GM23338 (cell line): ENCODE measurements around the gene HSD17B11. TPM values are rescaled to one million over a fixed set of nuclear protein-coding genes. Genes with fewer than 3 reads are reported as not detected.

Source experiments
- ATAC-seq: fragments of 200-7000 bp; cut with Tn5 transposase; 3 replicates; pipeline ENCODE4 v1.9.1; 2020
- DNase-seq: peaks from one replicate; pipeline ENCODE4 v3.0.0-alpha.2; 2015; ENCODE audit warnings: low spot score
- H2AFZ ChIP-seq: fragments of 200-600 bp; sonication (generic); 2 replicates; pipeline ENCODE4 v1.8.0; 2016; ENCODE audit warnings: antibody characterized with exemption, mild to moderate bottlenecking, moderate library complexity
- H3F3A ChIP-seq: fragments of 200-600 bp; sonication (generic); replicated peaks from 2 replicates; pipeline ENCODE4 v1.8.0; 2017; ENCODE audit warnings: antibody characterized with exemption, mixed run types, low read depth
- H3K27ac ChIP-seq: fragments of 200-600 bp; sonication (generic); 2 replicates; pipeline ENCODE4 v1.6.1; 2016; ENCODE audit warnings: low read depth
- H3K27me3 ChIP-seq: fragments of 200-600 bp; sonication (generic); 2 replicates; pipeline ENCODE4 v1.8.0; 2016; ENCODE audit warnings: mild to moderate bottlenecking, mixed run types, moderate library complexity; ENCODE audit not compliant: insufficient read depth
- H3K36me3 ChIP-seq: fragments of 200-600 bp; sonication (generic); 2 replicates; pipeline ENCODE4 v1.8.0; 2016; ENCODE audit warnings: mild to moderate bottlenecking; ENCODE audit not compliant: insufficient read depth
- H3K4me1 ChIP-seq: fragments of 200-600 bp; sonication (generic); 2 replicates; pipeline ENCODE4 v1.8.0; 2016; ENCODE audit warnings: mild to moderate bottlenecking, moderate library complexity; ENCODE audit not compliant: insufficient read depth
- H3K4me2 ChIP-seq: fragments of 200-600 bp; sonication (generic); 2 replicates; pipeline ENCODE4 v1.7.1; 2017; ENCODE audit warnings: mixed run types
- H3K4me3 ChIP-seq: fragments of 200-600 bp; sonication (generic); 2 replicates; pipeline ENCODE4 v1.6.1; 2016; ENCODE audit warnings: mixed run types
- H3K79me2 ChIP-seq: fragments of 200-600 bp; sonication (generic); replicated peaks from 2 replicates; pipeline ENCODE4 v1.8.0; 2017; ENCODE audit warnings: mild to moderate bottlenecking; ENCODE audit not compliant: insufficient read depth
- H3K9me2 ChIP-seq: fragments of 200-600 bp; sonication (generic); 2 replicates; pipeline ENCODE4 v1.8.0; 2017; ENCODE audit not compliant: insufficient read depth
- H4K20me1 ChIP-seq: fragments of 200-600 bp; sonication (generic); replicated peaks from 2 replicates; pipeline ENCODE4 v1.8.0; 2017; ENCODE audit warnings: mild to moderate bottlenecking; ENCODE audit not compliant: insufficient read depth
- H3K27ac Mint-ChIP-seq: 2 replicates; pipeline ENCODE4 v1.8.0; 2020; ENCODE audit warnings: inconsistent platforms, mild to moderate bottlenecking, moderate library complexity, mixed read lengths
- H3K27me3 Mint-ChIP-seq: 3 replicates; pipeline ENCODE4 v1.8.0; 2022; ENCODE audit warnings: low read depth, mild to moderate bottlenecking, moderate library complexity, mixed read lengths, inconsistent platforms; ENCODE audit not compliant: insufficient read depth, poor library complexity
- H3K36me3 Mint-ChIP-seq: 3 replicates; pipeline ENCODE4 v1.8.0; 2021; ENCODE audit warnings: low read depth, mild to moderate bottlenecking, inconsistent platforms, moderate library complexity, mixed read lengths
- H3K4me1 Mint-ChIP-seq: 3 replicates; pipeline ENCODE4 v1.8.0; 2020; ENCODE audit warnings: mild to moderate bottlenecking, inconsistent platforms, mixed read lengths
- H3K4me3 Mint-ChIP-seq: 3 replicates; pipeline ENCODE4 v1.8.0; 2021; ENCODE audit warnings: moderate library complexity, mild to moderate bottlenecking, inconsistent platforms, mixed read lengths
- H3K9me3 Mint-ChIP-seq: 3 replicates; pipeline ENCODE4 v1.8.0; 2020; ENCODE audit warnings: moderate library complexity, mild to moderate bottlenecking, inconsistent platforms, mixed read lengths
- CTCF ChIP-seq, 2 experiments: fragments of 200-600 bp in 1 of 2; sonication (generic) in 1 of 2; conservative IDR thresholded peaks; 2 replicates each; pipeline versions ENCODE4 v1.5.1 to v1.6.1; 2016 to 2017; ENCODE audit warnings: antibody characterized with exemption in 2 of 2, low read depth in 2 of 2, mild to moderate bottlenecking in 2 of 2, moderate library complexity in 1 of 2
- ETS1 ChIP-seq: IDR thresholded peaks from 2 replicates; pipeline ENCODE4 v1.6.1; 2016; ENCODE audit warnings: antibody characterized with exemption
- EZH2phosphoT487 ChIP-seq: fragments of 200-600 bp; sonication (generic); IDR thresholded peaks from one replicate; pipeline ENCODE4 v1.8.1; 2018; ENCODE audit warnings: antibody characterized with exemption; ENCODE audit not compliant: unreplicated experiment
- NANOG ChIP-seq: IDR thresholded peaks from 2 replicates; pipeline ENCODE4 v1.6.1; 2016; ENCODE audit warnings: antibody characterized with exemption, borderline replicate concordance
- POLR2AphosphoS5 ChIP-seq: IDR thresholded peaks from 2 replicates; pipeline ENCODE4 v1.6.1; 2016; ENCODE audit warnings: antibody characterized with exemption, low read depth
- STAT1 ChIP-seq: IDR thresholded peaks from one replicate; pipeline ENCODE4 v1.6.1; 2016; ENCODE audit warnings: antibody characterized with exemption; ENCODE audit not compliant: unreplicated experiment
- ZNF114 ChIP-seq: fragments of 250-450 bp; sonication (Bioruptor Pico); IDR thresholded peaks from 2 replicates; pipeline ENCODE4 v1.5.0; 2020; ENCODE audit warnings: mild to moderate bottlenecking, moderate library complexity
- ZNF462 ChIP-seq: fragments of 250-450 bp; sonication (Bioruptor Pico); IDR thresholded peaks from 2 replicates; pipeline ENCODE4 v1.5.0; 2020; ENCODE audit warnings: mild to moderate bottlenecking, moderate library complexity
- polyA plus RNA-seq: library from polyadenylated mRNA; unstranded; fragments of >200 nt; fragmentation: Nextera tagmentation; extraction: Ambion mirVana; gene quantifications from 2 replicates; pipeline ENCODE4 v1.2.1, GENCODE V29; 2016
- total RNA-seq: library from RNA; depleted of rRNA; stranded (reverse); fragments of >200 nt; shearing (Covaris generic); gene quantifications from 2 replicates; pipeline ENCODE4 v1.2.3, GENCODE V29; 2014

The HSD17B11 gene
- total and polyA plus RNA-seq, 2 experiments from 2014 or later = 9.7 to 14.8 TPM

GRCh38 chr4:87356832-87357526, 34.0 kb downstream of the HSD17B11 start:
- H3K27ac ChIP-seq = no peak overlapping the region; the same call in 1 of the 2 replicates
- Mint-ChIP-seq H3K27me3 (peaks cover 2% of the 10 kb centered on the region), H3K27ac (peak overlapping the region; percentile 61; the same call in 1 of the 2 replicates), H3K9me3 (no peaks in the 10 kb centered on the region), H3K4me1 (peaks cover 8% of the 10 kb centered on the region; the same call in 2 of the 3 replicates), H3K36me3 (peaks cover 3% of the 10 kb centered on the region; the same call in 2 of the 3 replicates), H3K4me3 (no peak overlapping the region)
- no peaks in the 10 kb centered on the region for H3K79me2 ChIP-seq
- peak; percentile 45 for ATAC-seq
- H3K4me3 ChIP-seq = no peak overlapping the region
- H4K20me1 ChIP-seq = no peaks in the 10 kb centered on the region
- no peak for DNase-seq
- H2AFZ ChIP-seq = no peak overlapping the region
- no peak overlapping the region for H3K4me2 ChIP-seq
- no peaks in the 10 kb centered on the region for H3K9me2 ChIP-seq
- no peaks in the 10 kb centered on the region for H3F3A ChIP-seq
- no peak for TF ChIP-seq ZNF462
- H3K36me3 ChIP-seq = no peaks in the 10 kb centered on the region
- no peaks in the 10 kb centered on the region for H3K27me3 ChIP-seq
- peaks cover 12% of the 10 kb centered on the region; the same call in 1 of the 2 replicates for H3K4me1 ChIP-seq

- no peaks in the 10 kb centered on the region for H3K36me3 ChIP-seq
- no peaks in the 10 kb centered on the region for H4K20me1 ChIP-seq
- TF ChIP-seq EZH2phosphoT487 = no peak
- no peak for TF ChIP-seq CTCF (conservative IDR thresholded peaks at IDR 0.05; ENCODE audit: low read depth in 2 of 2)
- no peak for TF ChIP-seq NANOG
- TF ChIP-seq POLR2AphosphoS5 = no peak
- no peak for TF ChIP-seq ETS1
- TF ChIP-seq ZNF114 (CRISPR knock-in tag) = no peak
- TF ChIP-seq STAT1 = no peak
Measured at GRCh38 chr4:87354168-87355102, 36.6 kb downstream of the HSD17B11 start.

More at GRCh38 chr4:87354168-87355102, 36.6 kb downstream of the HSD17B11 start:
- Mint-ChIP-seq H3K27me3 (peaks cover 2% of the 10 kb centered on the region), H3K9me3 (no peaks in the 10 kb centered on the region), H3K36me3 (peaks cover 3% of the 10 kb centered on the region; the same call in 2 of the 3 replicates), H3K4me3 (no peak overlapping the region), H3K4me1 (peaks cover 8% of the 10 kb centered on the region; the same call in 2 of the 3 replicates), H3K27ac (no peak overlapping the region)
- Histone ChIP-seq H3K27me3 (no peaks in the 10 kb centered on the region), H3K79me2 (no peaks in the 10 kb centered on the region), H3K4me2 (no peak overlapping the region), H3K4me3 (no peak overlapping the region), H3K4me1 (peaks cover 12% of the 10 kb centered on the region; the same call in 1 of the 2 replicates), H3F3A (no peaks in the 10 kb centered on the region), H3K9me2 (no peaks in the 10 kb centered on the region), H3K27ac (no peak overlapping the region; the same call in 1 of the 2 replicates), H2AFZ (no peak overlapping the region)
- DNase-seq = no peak
- no peak for ATAC-seq
